ENCODE results near the gene NDFIP1. TPM values are rescaled to one million over a fixed set of nuclear protein-coding genes. Genes with fewer than 3 reads are reported as not detected.

Gene NDFIP1
- total RNA-seq, 1 donor = 115 TPM

DNA sequence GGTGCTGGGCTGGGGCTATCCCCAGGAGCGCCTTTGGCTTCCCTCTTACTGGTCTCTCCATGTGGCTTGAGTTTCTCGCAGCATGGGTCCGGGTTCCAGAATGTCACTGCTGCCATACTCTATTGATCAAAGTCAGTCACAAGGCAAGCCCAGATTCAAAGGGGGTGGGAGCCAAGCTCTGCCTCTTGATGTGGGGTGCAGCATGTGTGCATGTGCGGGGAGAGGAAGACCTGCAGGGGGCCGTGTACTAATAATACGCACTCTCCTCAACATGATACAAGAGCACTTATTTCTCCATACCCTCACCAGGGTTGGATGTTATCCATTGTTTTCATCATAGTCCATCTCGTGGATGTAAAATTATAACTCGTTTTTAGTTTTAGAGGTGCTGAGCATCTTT, 81.2 kb downstream of the NDFIP1 start:
- H3K36me3 ChIP-seq (ENCODE audit: insufficient read depth, low read length) = no peaks in the 10 kb centered on the region
- no peak overlapping the region for H3K4me2 ChIP-seq (ENCODE audit: insufficient read depth, low read length)
- no peaks in the 10 kb centered on the region for H4K20me1 ChIP-seq (ENCODE audit: insufficient read depth, low read length)
- H2AFZ ChIP-seq (ENCODE audit: low read length) = no peak overlapping the region
- no peaks in the 10 kb centered on the region for H3K27me3 ChIP-seq (ENCODE audit: insufficient read depth, low read length)
- no peaks in the 10 kb centered on the region for H3K79me2 ChIP-seq (ENCODE audit: insufficient read depth, low read length)
- no peak overlapping the region for H3K27ac ChIP-seq (ENCODE audit: low read depth, low read length)
- H3K9me3 ChIP-seq (ENCODE audit: low read depth, low read length) = no peaks in the 10 kb centered on the region
- no peak for DNase-seq (ENCODE audit: insufficient read length, low spot score, missing footprints)
- no peaks in the 10 kb centered on the region for H3K4me1 ChIP-seq (ENCODE audit: insufficient read depth, low read length)
- H3K4me3 ChIP-seq (ENCODE audit: insufficient read depth, low read length) = no peak overlapping the region
- TF ChIP-seq CTCF (IDR thresholded peaks at IDR 0.05; ENCODE audit: extremely low read depth, low read depth, low read length) = no peak

GRCh38 chr5:142191776-142192175, 83.2 kb downstream of the NDFIP1 start:
- Histone ChIP-seq H3K79me2 (ENCODE audit: insufficient read depth, low read length) (no peaks in the 10 kb centered on the region), H2AFZ (ENCODE audit: low read length) (no peak overlapping the region), H3K4me3 (ENCODE audit: insufficient read depth, low read length) (no peak overlapping the region), H3K4me2 (ENCODE audit: insufficient read depth, low read length) (no peak overlapping the region), H3K27me3 (ENCODE audit: insufficient read depth, low read length) (no peaks in the 10 kb centered on the region), H3K4me1 (ENCODE audit: insufficient read depth, low read length) (no peaks in the 10 kb centered on the region), H3K36me3 (ENCODE audit: insufficient read depth, low read length) (no peaks in the 10 kb centered on the region), H4K20me1 (ENCODE audit: insufficient read depth, low read length) (no peaks in the 10 kb centered on the region), H3K27ac (ENCODE audit: low read depth, low read length) (no peak overlapping the region), H3K9me3 (ENCODE audit: low read depth, low read length) (no peaks in the 10 kb centered on the region)
- TF ChIP-seq CTCF (IDR thresholded peaks at IDR 0.05; ENCODE audit: extremely low read depth, low read depth, low read length) = no peak
- DNase-seq (ENCODE audit: insufficient read length, low spot score, missing footprints) = no peak

GRCh38 chr5:142192286-142193113, 83.9 kb downstream of the NDFIP1 start:
- no peak for TF ChIP-seq CTCF (IDR thresholded peaks at IDR 0.05; ENCODE audit: extremely low read depth, low read depth, low read length)
- no peaks in the 10 kb centered on the region for H3K36me3 ChIP-seq (ENCODE audit: insufficient read depth, low read length)
- DNase-seq (ENCODE audit: insufficient read length, low spot score, missing footprints) = no peak
- no peak overlapping the region for H3K27ac ChIP-seq (ENCODE audit: low read depth, low read length)
- H3K79me2 ChIP-seq (ENCODE audit: insufficient read depth, low read length) = no peaks in the 10 kb centered on the region
- H3K9me3 ChIP-seq (ENCODE audit: low read depth, low read length) = no peaks in the 10 kb centered on the region
- no peak overlapping the region for H3K4me2 ChIP-seq (ENCODE audit: insufficient read depth, low read length)
- no peaks in the 10 kb centered on the region for H3K27me3 ChIP-seq (ENCODE audit: insufficient read depth, low read length)
- H4K20me1 ChIP-seq (ENCODE audit: insufficient read depth, low read length) = no peaks in the 10 kb centered on the region
- H2AFZ ChIP-seq (ENCODE audit: low read length) = no peak overlapping the region
- H3K4me3 ChIP-seq (ENCODE audit: insufficient read depth, low read length) = no peak overlapping the region
- no peaks in the 10 kb centered on the region for H3K4me1 ChIP-seq (ENCODE audit: insufficient read depth, low read length)

DNA sequence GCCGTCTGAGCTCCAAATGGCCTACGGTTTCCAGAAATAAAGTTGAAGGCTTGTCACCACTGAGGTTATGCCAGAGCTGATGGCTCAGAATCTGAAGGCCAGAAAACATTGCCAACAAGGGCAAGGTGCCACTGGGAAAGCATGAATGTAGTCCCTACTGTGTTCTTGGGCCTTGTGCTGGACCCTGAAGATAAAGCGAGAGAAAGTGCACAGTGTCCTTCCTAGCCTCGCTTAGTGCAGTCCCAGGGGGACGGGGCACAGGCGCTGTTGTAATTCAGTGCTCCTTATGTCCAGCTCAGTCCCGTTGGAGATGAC, 84.5 kb downstream of the NDFIP1 start:
- no peak for TF ChIP-seq CTCF (IDR thresholded peaks at IDR 0.05; ENCODE audit: extremely low read depth, low read depth, low read length)
- no peak overlapping the region for H2AFZ ChIP-seq (ENCODE audit: low read length)
- no peak overlapping the region for H3K27ac ChIP-seq (ENCODE audit: low read depth, low read length)
- no peaks in the 10 kb centered on the region for H3K27me3 ChIP-seq (ENCODE audit: insufficient read depth, low read length)
- no peaks in the 10 kb centered on the region for H4K20me1 ChIP-seq (ENCODE audit: insufficient read depth, low read length)
- H3K79me2 ChIP-seq (ENCODE audit: insufficient read depth, low read length) = no peaks in the 10 kb centered on the region
- H3K9me3 ChIP-seq (ENCODE audit: low read depth, low read length) = no peaks in the 10 kb centered on the region
- H3K4me3 ChIP-seq (ENCODE audit: insufficient read depth, low read length) = no peak overlapping the region
- H3K4me1 ChIP-seq (ENCODE audit: insufficient read depth, low read length) = no peaks in the 10 kb centered on the region
- H3K4me2 ChIP-seq (ENCODE audit: insufficient read depth, low read length) = no peak overlapping the region
- no peak for DNase-seq (ENCODE audit: insufficient read length, low spot score, missing footprints)
- no peaks in the 10 kb centered on the region for H3K36me3 ChIP-seq (ENCODE audit: insufficient read depth, low read length)
